GM18861 (cell line): ENCODE data around the gene ROR2.

Experiments used
- ATAC-seq: cut with Tn5 transposase; IDR thresholded peaks from one replicate; pipeline ENCODE4 v1.9.1; 2021; ENCODE audit not compliant: unreplicated experiment

ROR2 gene

DNA sequence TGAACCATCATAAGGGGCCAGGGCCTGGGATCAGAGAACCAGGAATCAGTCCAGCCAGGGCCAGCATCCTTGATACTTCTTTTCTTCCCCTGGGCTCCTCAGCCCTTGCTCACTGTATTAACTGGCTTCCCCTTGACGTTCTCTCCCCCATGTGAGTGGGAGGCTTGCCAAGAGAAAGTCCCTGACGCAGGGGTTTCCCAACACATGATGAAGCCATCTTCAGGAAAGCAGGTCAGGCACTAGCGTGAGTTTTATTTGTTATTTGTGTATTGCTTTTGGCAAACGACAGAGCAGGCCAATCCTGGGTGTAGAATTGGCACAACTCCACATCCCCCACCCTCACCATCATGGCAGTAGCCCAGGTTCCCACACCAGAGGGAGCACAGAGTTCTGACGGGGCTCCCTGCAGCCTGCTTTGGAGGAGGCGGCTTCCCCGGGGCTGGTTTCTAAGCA is 360.9 kb downstream of the ROR2 start:
- ATAC-seq, result no peak

DNA sequence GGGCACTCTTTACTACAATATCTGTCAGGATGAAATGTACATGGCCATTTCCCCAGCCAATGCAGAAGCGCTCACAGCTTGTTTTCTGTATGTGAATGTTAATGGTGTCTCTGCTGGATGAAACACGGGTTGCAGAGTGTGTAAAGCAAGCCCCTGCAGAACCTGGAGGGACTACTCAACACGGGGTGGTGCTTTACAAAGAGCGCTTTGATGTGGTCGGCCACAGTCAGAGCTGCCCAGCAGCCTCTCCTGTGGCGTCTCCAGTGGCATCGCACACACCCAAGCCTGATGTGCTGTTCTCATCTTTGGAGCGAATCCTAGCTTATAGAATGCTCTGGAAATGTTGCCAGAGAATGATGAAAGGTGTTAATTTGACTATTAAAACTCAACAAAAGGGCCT is 363.7 kb downstream of the ROR2 start:
- ATAC-seq, result no peak

DNA sequence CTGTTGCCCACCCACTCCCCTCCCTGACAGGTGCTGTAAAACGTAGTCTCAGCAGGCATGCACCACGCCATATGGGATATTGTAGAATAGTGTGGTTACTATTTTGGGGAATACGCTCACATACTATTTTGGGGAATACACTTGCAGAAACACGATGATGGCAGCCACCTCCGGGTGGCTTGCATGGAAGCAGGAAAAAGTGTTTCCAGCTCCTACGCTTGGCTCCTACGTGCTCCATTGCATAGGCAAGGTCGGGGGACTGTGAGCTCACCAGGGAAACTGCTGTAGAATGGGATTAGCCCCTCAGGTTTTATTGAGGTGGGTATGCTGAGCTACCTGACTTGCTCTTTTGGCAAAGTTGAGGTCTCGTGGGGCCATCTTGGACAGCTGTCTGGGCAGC is 366.1 kb downstream of the ROR2 start:
- ATAC-seq, result no peak

GRCh38 chr9:91583161-91583875 is 366.7 kb downstream of the ROR2 start:
- ATAC-seq, result no peak

- ATAC-seq, result no peak
Observed at GRCh38 chr9:91582181-91582580, 367.8 kb downstream of the ROR2 start.

GRCh38 chr9:91580136-91580535 is 369.9 kb downstream of the ROR2 start:
- no peak for ATAC-seq

GRCh38 chr9:91578911-91579310 is 371.1 kb downstream of the ROR2 start:
- no peak for ATAC-seq

DNA sequence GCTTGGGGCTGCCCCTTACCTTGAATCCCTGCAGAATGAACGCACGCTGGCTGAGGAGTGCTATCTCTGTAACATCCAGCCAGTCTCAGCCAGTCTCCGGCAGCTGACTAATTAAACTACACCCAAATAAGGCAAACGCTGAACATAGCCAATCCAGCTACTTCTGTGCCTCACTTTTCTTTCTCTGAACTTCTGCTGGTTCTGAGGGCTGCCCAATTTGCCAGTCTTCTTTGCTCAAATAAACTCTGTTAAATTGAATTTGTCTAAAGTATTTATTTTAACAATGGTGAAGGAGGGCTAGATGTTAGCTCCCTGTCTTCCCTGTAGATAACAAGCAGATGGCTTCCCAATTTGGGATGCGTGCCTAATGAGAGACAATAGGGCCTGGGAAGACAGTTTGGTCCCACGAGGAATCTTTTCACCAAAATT is 372.4 kb downstream of the ROR2 start:
- ATAC-seq, result no peak

DNA sequence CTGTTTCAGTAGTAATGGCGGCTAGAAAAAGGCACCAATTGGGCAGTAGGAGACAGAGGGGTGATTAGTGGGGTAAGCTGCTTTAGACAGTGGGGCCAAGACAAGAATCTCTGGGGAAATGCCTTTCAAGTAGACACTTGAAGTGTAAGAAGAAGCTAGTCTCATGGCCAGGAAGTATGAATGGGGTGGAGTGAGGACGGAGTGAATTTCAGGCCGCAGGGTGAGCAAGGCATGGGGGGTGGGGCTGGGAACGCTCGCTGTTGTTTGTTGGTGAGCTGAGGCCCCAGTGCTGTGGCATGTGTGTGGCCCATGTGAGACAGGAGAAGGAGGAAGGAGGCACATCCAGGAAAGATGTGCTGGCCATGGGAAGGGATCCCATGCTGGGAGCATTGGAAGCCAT is 377.2 kb downstream of the ROR2 start:
- ATAC-seq, result no peak

GRCh38 chr9:91572044-91572443 is 378.0 kb downstream of the ROR2 start:
- no peak for ATAC-seq

GRCh38 chr9:91571036-91571435 is 379.0 kb downstream of the ROR2 start:
- no peak for ATAC-seq

GRCh38 chr9:91567642-91568274 is 382.3 kb downstream of the ROR2 start:
- ATAC-seq, result no peak

DNA sequence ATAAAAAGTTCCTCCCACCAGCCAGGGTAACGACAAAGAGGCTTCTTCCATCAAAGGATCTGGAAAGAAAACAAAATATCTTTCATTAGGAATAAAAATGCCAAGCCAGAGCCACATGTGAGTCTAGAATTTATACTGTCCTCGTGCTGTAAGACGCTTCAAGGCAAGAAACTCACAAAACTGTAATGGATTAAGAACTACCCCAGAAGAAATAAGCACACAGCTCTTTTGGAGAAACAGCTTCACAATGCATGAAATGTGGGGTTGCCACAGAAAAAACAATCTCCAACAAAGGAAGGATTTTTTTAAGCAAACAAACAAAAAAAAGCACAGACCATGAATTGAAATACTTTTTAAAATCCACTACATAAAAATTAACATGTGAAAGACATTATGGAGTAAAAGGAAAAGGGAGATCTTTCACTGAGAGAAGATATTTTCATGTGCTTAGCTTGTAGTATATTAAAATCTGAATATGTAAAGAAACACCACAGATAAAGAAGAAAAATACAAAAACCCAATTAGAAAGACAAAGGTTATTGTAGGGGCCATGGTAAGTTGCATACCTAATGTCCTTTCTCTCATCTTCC is 385.9 kb downstream of the ROR2 start:
- ATAC-seq, result no peak

GRCh38 chr9:91562416-91562815 is 387.6 kb downstream of the ROR2 start:
- ATAC-seq, result no peak

DNA sequence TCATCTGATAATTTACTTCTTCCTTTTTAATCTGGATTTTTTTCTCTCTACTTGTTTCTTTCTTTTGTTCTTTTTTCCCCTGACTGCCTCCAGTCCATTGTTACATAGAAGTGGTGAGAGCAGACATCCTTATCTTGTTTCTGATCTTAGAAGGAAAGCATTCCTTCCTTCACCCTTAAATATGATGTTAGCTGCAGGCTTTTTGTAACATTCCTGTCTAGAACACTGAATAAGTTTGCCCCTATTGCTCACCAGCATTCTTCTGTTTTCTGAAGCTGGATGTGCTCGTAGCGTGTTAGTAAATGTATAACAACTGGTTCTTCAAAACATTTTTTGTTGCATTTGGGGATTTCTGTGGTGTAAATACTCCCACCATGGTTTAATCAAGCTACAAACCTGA is 389.7 kb downstream of the ROR2 start:
- ATAC-seq, result no peak

- no peak for ATAC-seq
Observed at GRCh38 chr9:91558879-91559278, 391.1 kb downstream of the ROR2 start.

- no peak for ATAC-seq
Observed at GRCh38 chr9:91558395-91558794, 391.6 kb downstream of the ROR2 start.

DNA sequence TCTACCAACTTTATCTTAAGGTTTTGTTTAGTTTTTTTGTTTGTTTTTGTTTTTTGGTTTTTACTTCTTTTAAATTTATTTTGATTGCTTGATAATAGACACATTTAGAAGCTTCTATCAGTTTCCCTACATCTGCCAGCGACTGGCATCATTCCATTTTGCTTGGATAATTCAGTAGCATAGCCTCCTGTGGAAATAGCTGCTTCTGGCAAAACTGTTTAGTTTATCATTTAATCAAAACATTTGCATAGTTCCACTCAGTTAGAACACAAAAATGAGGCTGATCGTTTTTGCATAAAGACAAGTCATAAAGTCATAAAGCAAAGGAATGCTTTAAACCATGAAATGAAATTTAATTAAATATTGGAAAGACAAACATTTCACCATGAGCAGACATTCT is 392.7 kb downstream of the ROR2 start:
- ATAC-seq, result no peak

DNA sequence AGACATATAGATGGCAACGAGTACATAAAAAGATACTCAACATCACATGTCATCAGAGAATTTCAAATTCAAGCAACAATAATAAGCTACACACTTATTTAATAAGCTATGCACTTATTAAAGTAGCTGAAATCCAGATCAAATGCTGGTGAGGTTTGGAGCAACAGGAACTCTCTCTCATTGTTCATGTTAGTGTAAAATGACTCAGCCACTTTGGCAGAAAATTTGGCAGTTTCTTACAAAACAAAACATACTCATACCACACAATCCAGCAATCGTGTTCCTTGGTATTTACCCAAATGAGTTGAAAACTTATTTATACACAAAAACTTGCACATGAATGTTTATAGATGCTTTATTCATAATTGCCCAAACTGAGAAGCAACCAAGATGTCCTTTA is 394.9 kb downstream of the ROR2 start:
- no peak for ATAC-seq

- ATAC-seq, result no peak
Observed at GRCh38 chr9:91549177-91549576, 400.9 kb downstream of the ROR2 start.

DNA sequence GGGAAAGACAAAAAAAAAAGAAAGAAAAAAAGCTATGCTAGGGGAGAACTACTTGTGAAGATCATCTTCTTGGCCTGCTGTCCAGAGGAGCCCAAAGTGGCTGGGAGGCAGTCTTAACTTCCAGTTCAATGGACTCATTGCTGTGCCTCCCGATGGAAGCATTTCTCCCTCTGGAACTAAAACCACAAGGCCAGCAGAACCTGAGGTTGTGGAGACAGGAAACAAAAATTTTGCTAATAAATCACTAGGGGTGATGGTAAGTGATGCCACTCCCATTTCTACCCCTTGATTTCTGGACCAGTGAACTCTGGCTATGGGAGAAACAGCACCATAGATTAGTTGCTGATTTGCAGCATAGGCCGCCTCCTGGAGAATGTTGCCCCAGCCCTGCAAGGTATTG is 402.9 kb downstream of the ROR2 start:
- no peak for ATAC-seq

GRCh38 chr9:91546574-91546973 is 403.5 kb downstream of the ROR2 start:
- no peak for ATAC-seq
